ENCODE results near the gene SLC25A39.

SLC25A39 gene

GRCh38 chr17:44320066-44320465, 4.6 kb downstream of the SLC25A39 start:
- TF ChIP-seq CTCF (conservative IDR thresholded peaks at IDR 0.05; ENCODE audit: low read length): no peak
- no peak overlapping the region for H3K4me3 ChIP-seq (ENCODE audit: low read length)
- DNase-seq (ENCODE audit: low read depth): no peak

GRCh38 chr17:44318077-44318892, 6.3 kb downstream of the SLC25A39 start:
- no peak overlapping the region for H3K4me3 ChIP-seq (ENCODE audit: low read length)
- TF ChIP-seq CTCF (conservative IDR thresholded peaks at IDR 0.05; ENCODE audit: low read length): no peak
- DNase-seq (ENCODE audit: low read depth): no peak

GRCh38 chr17:44317545-44317944, 7.1 kb downstream of the SLC25A39 start:
- TF ChIP-seq CTCF (conservative IDR thresholded peaks at IDR 0.05; ENCODE audit: low read length): no peak
- no peak overlapping the region for H3K4me3 ChIP-seq (ENCODE audit: low read length)
- DNase-seq (ENCODE audit: low read depth): no peak

- no peak for DNase-seq (ENCODE audit: low read depth)
- no peak overlapping the region for H3K4me3 ChIP-seq (ENCODE audit: low read length)
- TF ChIP-seq CTCF (conservative IDR thresholded peaks at IDR 0.05; ENCODE audit: low read length): no peak
Observed at GRCh38 chr17:44315760-44316731, 8.6 kb downstream of the SLC25A39 start.

GRCh38 chr17:44314869-44315661, 9.6 kb downstream of the SLC25A39 start:
- H3K4me3 ChIP-seq (ENCODE audit: low read length): peak overlapping the region; percentile 41
- no peak for DNase-seq (ENCODE audit: low read depth)
- TF ChIP-seq CTCF (conservative IDR thresholded peaks at IDR 0.05; ENCODE audit: low read length): no peak

GRCh38 chr17:44314524-44314868, 10.1 kb downstream of the SLC25A39 start:
- DNase-seq (ENCODE audit: low read depth): no peak
- TF ChIP-seq CTCF (conservative IDR thresholded peaks at IDR 0.05; ENCODE audit: low read length): no peak
- no peak overlapping the region for H3K4me3 ChIP-seq (ENCODE audit: low read length)
